ENCODE data around the gene PDE8A. TPM values are rescaled to one million over a fixed set of nuclear protein-coding genes. Genes with fewer than 3 reads are reported as not detected.

The PDE8A gene
- total and polyA plus RNA-seq, 4 donors = 11.2 to 47.5 (median 16.6) TPM

- TF ChIP-seq, protein P1, sequence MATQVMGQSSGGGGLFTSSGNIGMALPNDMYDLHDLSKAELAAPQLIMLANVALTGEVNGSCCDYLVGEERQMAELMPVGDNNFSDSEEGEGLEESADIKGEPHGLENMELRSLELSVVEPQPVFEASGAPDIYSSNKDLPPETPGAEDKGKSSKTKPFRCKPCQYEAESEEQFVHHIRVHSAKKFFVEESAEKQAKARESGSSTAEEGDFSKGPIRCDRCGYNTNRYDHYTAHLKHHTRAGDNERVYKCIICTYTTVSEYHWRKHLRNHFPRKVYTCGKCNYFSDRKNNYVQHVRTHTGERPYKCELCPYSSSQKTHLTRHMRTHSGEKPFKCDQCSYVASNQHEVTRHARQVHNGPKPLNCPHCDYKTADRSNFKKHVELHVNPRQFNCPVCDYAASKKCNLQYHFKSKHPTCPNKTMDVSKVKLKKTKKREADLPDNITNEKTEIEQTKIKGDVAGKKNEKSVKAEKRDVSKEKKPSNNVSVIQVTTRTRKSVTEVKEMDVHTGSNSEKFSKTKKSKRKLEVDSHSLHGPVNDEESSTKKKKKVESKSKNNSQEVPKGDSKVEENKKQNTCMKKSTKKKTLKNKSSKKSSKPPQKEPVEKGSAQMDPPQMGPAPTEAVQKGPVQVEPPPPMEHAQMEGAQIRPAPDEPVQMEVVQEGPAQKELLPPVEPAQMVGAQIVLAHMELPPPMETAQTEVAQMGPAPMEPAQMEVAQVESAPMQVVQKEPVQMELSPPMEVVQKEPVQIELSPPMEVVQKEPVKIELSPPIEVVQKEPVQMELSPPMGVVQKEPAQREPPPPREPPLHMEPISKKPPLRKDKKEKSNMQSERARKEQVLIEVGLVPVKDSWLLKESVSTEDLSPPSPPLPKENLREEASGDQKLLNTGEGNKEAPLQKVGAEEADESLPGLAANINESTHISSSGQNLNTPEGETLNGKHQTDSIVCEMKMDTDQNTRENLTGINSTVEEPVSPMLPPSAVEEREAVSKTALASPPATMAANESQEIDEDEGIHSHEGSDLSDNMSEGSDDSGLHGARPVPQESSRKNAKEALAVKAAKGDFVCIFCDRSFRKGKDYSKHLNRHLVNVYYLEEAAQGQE (IDR thresholded peaks at IDR 0.05) = peak; percentile 53
Measured at GRCh38 chr15:85025516-85026251, 44.0 kb downstream of the PDE8A start (continued).

DNA sequence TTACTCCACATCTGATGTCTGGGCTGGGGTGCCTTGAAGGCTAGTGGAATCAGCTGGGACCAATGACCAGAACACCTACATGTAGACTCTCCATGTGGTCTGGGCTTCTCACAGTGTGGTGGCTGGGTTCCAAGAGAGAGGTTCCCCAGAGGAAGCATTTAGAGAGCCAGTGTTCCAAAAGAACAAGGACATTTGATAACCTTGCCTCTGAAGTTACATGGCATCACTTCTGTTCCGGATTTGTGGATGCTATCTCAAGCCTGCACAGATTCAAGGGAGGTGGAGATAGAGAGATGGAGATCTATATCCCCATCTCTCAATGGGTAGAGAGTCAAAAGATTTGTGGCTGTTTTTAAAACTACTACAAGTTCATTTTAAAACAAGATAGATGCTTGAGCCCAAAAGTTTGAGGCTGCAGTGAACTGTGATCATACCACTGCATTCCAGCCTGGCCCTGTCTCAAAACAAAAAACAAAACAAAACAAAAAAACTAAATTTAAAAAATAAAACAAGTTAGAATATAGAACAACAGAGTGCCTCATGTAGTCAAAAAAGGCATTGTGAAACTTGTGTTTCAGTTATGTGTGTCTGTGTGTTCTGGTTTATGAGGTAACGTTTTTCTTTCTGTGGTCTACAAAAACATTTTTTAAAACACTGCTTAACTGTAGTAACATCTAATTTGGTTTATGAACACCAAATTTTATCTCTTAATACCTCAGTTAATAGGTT, 44.8 kb downstream of the PDE8A start:
- WGBS = 20% methylated on average over 2 of the region's 2 CpGs
- Histone ChIP-seq H3K9ac (ENCODE audit: low read depth in 1 of 2, low read length in 2 of 2) (peak overlapping the region in 1 of 2 donors; percentile 36), H3K36me3 (ENCODE audit: control insufficient read depth in 4 of 4, insufficient read depth in 3 of 4, low read depth in 1 of 4, low read length in 3 of 4) (no peaks in the 10 kb centered on the region), H3K27ac (ENCODE audit: low read depth in 1 of 2, low read length in 2 of 2) (peak overlapping the region; percentile 83 to 92), H3K9me3 (ENCODE audit: control insufficient read depth in 4 of 4, low read length in 3 of 4) (no peaks in the 10 kb centered on the region), H3K27me3 (ENCODE audit: control insufficient read depth in 4 of 4, insufficient read depth in 4 of 4, low read length in 3 of 4) (no peaks in the 10 kb centered on the region), H3K4me3 (ENCODE audit: low read depth in 1 of 3, low read length in 3 of 3) (no peak overlapping the region), H3K4me1 (ENCODE audit: control insufficient read depth in 4 of 4, insufficient read depth in 4 of 4, low read length in 3 of 4) (peaks cover 28 to 89% (median 71%) of the 10 kb centered on the region in 4 donors)
- no peak for TF ChIP-seq FOXA1 (IDR thresholded peaks at IDR 0.05)
- no peak for TF ChIP-seq EGR1 (IDR thresholded peaks at IDR 0.05; ENCODE audit: low read depth in 2 of 2)
- TF ChIP-seq NR2F2 (IDR thresholded peaks at IDR 0.05) = no peak
- no peak for TF ChIP-seq FOXA2 (IDR thresholded peaks at IDR 0.05)
- TF ChIP-seq, protein P2, sequence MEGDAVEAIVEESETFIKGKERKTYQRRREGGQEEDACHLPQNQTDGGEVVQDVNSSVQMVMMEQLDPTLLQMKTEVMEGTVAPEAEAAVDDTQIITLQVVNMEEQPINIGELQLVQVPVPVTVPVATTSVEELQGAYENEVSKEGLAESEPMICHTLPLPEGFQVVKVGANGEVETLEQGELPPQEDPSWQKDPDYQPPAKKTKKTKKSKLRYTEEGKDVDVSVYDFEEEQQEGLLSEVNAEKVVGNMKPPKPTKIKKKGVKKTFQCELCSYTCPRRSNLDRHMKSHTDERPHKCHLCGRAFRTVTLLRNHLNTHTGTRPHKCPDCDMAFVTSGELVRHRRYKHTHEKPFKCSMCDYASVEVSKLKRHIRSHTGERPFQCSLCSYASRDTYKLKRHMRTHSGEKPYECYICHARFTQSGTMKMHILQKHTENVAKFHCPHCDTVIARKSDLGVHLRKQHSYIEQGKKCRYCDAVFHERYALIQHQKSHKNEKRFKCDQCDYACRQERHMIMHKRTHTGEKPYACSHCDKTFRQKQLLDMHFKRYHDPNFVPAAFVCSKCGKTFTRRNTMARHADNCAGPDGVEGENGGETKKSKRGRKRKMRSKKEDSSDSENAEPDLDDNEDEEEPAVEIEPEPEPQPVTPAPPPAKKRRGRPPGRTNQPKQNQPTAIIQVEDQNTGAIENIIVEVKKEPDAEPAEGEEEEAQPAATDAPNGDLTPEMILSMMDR (IDR thresholded peaks at IDR 0.05; ENCODE audit: low read depth, low read length, missing input control) = no peak
- no peak for TF ChIP-seq RAD21 (IDR thresholded peaks at IDR 0.05)
- no peak for TF ChIP-seq HNF4G (IDR thresholded peaks at IDR 0.05)
- TF ChIP-seq ZBTB33 (IDR thresholded peaks at IDR 0.05) = no peak
- DNase-seq (ENCODE audit: low spot score) = no peak

DNA sequence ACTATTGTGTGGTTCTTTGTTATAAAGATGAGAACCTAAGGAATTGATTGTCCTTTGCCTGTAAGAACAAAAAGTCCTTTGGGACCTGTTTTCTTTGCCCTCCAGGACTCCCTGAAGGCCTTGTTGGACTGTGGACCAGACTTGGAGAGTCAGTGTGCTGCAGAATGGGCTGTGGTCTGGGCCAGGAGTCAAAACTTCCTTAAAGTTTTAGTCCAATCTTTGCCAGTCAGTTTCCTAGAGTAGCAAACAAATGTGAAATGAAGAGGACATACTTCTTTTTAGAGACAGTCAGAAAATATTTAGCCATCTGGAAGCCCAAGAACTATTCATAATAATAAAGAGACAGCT, 45.4 kb downstream of the PDE8A start:
- DNase-seq (ENCODE audit: low spot score) = no peak
- Histone ChIP-seq H3K27ac (ENCODE audit: low read depth in 1 of 2, low read length in 2 of 2) (peak overlapping the region; percentile 53 to 83), H3K9ac (ENCODE audit: low read depth in 1 of 2, low read length in 2 of 2) (peak overlapping the region; percentile 26 to 46), H3K9me3 (ENCODE audit: control insufficient read depth in 4 of 4, low read length in 3 of 4) (no peaks in the 10 kb centered on the region), H3K27me3 (ENCODE audit: control insufficient read depth in 4 of 4, insufficient read depth in 4 of 4, low read length in 3 of 4) (no peaks in the 10 kb centered on the region), H3K4me1 (ENCODE audit: control insufficient read depth in 4 of 4, insufficient read depth in 4 of 4, low read length in 3 of 4) (peaks cover 28 to 91% (median 74%) of the 10 kb centered on the region in 4 donors), H3K36me3 (ENCODE audit: control insufficient read depth in 4 of 4, insufficient read depth in 3 of 4, low read depth in 1 of 4, low read length in 3 of 4) (no peaks in the 10 kb centered on the region), H3K4me3 (ENCODE audit: low read depth in 1 of 3, low read length in 3 of 3) (no peak overlapping the region)
- TF ChIP-seq HNF4A (conservative IDR thresholded peaks at IDR 0.05) (peak; percentile 27 to 58), ZBTB33 (IDR thresholded peaks at IDR 0.05) (no peak)
